Measurements from ENCODE around the gene TICRR. TPM values are rescaled to one million over a fixed set of nuclear protein-coding genes. Genes with fewer than 3 reads are reported as not detected.

TICRR gene
- total RNA-seq, 1 experiment from 2014 or later: 20.5 TPM

DNA sequence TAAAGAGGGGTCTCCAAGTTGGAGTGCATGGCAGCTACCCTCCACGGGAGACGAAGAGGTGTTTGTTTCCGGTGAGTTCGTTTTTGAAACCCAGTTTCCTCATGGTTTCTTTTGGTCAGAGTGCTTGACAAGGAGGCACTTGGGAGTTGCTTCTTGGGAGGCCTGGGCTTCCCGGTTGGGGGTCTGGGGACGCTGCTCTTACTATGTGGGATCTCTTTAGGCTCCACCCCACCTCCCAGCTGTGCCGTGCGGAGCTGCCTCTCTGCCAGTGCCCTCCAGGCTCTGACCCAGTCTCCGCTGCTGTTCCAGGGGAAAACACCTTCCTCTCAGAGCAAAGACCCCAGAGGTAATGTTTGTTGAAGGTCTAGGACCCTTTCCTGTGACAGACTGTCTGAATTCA is 50.4 kb downstream of the TICRR start:
- intact Hi-C loops (cut with micrococcal nuclease; ENCODE audit: unreplicated experiment): no loop called here
- Histone ChIP-seq H3K9me3 (ENCODE audit: control insufficient read depth, insufficient read depth, low read depth, low read length) (no peaks in the 10 kb centered on the region), H3K36me3 (ENCODE audit: control insufficient read depth, insufficient read depth, low read length) (peaks cover 14% of the 10 kb centered on the region), H3K27me3 (ENCODE audit: control insufficient read depth, insufficient read depth, low read length) (no peaks in the 10 kb centered on the region), H3K4me3 (ENCODE audit: low read depth in 2 of 2, low read length in 2 of 2) (no peak overlapping the region), H3K27ac (ENCODE audit: low read length) (no peak overlapping the region), H3K4me1 (ENCODE audit: control insufficient read depth, insufficient read depth, low read length) (no peaks in the 10 kb centered on the region)
- ChIA-PET POLR2A (no interaction called here), CTCF (no interaction called here)
- in situ Hi-C loops (cut with HindIII; ENCODE audit: low pct_unique_long_range_greater_than_20kb, low sequenced_read_pairs): no loop called here
- no TSS peak for BruUV-seq (replicated peaks)
- TF ChIP-seq, protein P1, sequence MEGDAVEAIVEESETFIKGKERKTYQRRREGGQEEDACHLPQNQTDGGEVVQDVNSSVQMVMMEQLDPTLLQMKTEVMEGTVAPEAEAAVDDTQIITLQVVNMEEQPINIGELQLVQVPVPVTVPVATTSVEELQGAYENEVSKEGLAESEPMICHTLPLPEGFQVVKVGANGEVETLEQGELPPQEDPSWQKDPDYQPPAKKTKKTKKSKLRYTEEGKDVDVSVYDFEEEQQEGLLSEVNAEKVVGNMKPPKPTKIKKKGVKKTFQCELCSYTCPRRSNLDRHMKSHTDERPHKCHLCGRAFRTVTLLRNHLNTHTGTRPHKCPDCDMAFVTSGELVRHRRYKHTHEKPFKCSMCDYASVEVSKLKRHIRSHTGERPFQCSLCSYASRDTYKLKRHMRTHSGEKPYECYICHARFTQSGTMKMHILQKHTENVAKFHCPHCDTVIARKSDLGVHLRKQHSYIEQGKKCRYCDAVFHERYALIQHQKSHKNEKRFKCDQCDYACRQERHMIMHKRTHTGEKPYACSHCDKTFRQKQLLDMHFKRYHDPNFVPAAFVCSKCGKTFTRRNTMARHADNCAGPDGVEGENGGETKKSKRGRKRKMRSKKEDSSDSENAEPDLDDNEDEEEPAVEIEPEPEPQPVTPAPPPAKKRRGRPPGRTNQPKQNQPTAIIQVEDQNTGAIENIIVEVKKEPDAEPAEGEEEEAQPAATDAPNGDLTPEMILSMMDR (IDR thresholded peaks at IDR 0.05): no peak
- TF ChIP-seq SIN3A (IDR thresholded peaks at IDR 0.05; ENCODE audit: borderline replicate concordance, insufficient read depth, low read depth, low read length) (no peak), TCF7L2 (IDR thresholded peaks at IDR 0.05; ENCODE audit: low read depth, low read length) (no peak), POLR2AphosphoS5 (IDR thresholded peaks at IDR 0.05; ENCODE audit: low read depth, low read length) (no peak)
- TF ChIP-seq, protein P2, sequence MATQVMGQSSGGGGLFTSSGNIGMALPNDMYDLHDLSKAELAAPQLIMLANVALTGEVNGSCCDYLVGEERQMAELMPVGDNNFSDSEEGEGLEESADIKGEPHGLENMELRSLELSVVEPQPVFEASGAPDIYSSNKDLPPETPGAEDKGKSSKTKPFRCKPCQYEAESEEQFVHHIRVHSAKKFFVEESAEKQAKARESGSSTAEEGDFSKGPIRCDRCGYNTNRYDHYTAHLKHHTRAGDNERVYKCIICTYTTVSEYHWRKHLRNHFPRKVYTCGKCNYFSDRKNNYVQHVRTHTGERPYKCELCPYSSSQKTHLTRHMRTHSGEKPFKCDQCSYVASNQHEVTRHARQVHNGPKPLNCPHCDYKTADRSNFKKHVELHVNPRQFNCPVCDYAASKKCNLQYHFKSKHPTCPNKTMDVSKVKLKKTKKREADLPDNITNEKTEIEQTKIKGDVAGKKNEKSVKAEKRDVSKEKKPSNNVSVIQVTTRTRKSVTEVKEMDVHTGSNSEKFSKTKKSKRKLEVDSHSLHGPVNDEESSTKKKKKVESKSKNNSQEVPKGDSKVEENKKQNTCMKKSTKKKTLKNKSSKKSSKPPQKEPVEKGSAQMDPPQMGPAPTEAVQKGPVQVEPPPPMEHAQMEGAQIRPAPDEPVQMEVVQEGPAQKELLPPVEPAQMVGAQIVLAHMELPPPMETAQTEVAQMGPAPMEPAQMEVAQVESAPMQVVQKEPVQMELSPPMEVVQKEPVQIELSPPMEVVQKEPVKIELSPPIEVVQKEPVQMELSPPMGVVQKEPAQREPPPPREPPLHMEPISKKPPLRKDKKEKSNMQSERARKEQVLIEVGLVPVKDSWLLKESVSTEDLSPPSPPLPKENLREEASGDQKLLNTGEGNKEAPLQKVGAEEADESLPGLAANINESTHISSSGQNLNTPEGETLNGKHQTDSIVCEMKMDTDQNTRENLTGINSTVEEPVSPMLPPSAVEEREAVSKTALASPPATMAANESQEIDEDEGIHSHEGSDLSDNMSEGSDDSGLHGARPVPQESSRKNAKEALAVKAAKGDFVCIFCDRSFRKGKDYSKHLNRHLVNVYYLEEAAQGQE (IDR thresholded peaks at IDR 0.05; ENCODE audit: insufficient read depth in 1 of 2, low read depth in 2 of 2, low read length in 1 of 2): no peak
- no peak for ATAC-seq
- no peak for DNase-seq (ENCODE audit: low read depth, low spot score)

DNA sequence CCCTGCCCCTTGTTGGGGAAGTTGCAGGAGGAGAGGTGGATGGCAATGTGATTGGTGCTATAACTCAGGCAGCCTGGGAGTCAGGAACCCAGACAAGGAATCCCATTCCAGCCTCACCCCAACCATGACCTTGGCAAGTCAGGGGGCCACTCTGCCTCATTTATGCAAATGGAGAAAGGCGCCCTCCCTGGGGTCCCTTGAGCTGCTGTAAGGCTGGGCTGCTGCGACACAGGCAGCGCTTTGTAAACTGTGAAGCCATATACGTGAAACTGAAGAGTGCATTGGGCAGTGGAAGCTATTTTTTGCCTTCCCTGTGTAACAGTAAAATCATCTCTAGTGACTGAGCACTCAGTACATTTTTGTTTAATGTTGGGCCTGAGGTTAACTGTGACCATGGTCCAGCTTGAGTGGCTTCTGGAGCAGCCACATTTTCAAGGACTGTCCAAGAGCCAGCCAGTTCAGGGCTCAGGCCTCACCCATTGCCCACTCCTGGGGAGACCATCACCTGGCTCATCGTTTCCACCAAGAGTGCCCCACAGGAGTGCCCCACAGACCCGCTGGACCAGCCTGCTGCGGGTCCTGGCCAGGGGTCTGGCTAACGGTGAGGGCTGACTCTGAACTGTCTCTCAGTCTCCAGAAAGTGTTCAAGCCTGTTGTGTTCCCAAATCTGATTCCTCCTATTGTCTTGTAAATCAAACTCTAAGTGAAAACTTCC is 52.1 kb downstream of the TICRR start:
- H3K36me3 ChIP-seq (ENCODE audit: control insufficient read depth, insufficient read depth, low read length): peaks cover 15% of the 10 kb centered on the region
- in situ Hi-C loops (cut with HindIII; ENCODE audit: low pct_unique_long_range_greater_than_20kb, low sequenced_read_pairs): no loop called here
- no peaks in the 10 kb centered on the region for H3K27me3 ChIP-seq (ENCODE audit: control insufficient read depth, insufficient read depth, low read length)
- TF ChIP-seq SIN3A (IDR thresholded peaks at IDR 0.05; ENCODE audit: borderline replicate concordance, insufficient read depth, low read depth, low read length): no peak
- no peak for TF ChIP-seq POLR2AphosphoS5 (IDR thresholded peaks at IDR 0.05; ENCODE audit: low read depth, low read length)
- TF ChIP-seq TCF7L2 (IDR thresholded peaks at IDR 0.05; ENCODE audit: low read depth, low read length): no peak
- TF ChIP-seq, protein P2 (IDR thresholded peaks at IDR 0.05; ENCODE audit: insufficient read depth in 1 of 2, low read depth in 2 of 2, low read length in 1 of 2): no peak
- TF ChIP-seq, protein P1 (IDR thresholded peaks at IDR 0.05): no peak
- DNase-seq (ENCODE audit: low read depth, low spot score) (no peak), ATAC-seq (no peak)
- no peak overlapping the region for H3K27ac ChIP-seq (ENCODE audit: low read length)
- intact Hi-C loops (cut with micrococcal nuclease; ENCODE audit: unreplicated experiment): no loop called here
- no peaks in the 10 kb centered on the region for H3K9me3 ChIP-seq (ENCODE audit: control insufficient read depth, insufficient read depth, low read depth, low read length)
- POLR2A ChIA-PET: no interaction called here
- CTCF ChIA-PET: no interaction called here
- no peaks in the 10 kb centered on the region for H3K4me1 ChIP-seq (ENCODE audit: control insufficient read depth, insufficient read depth, low read length)
- no TSS peak for BruUV-seq (replicated peaks)
- H3K4me3 ChIP-seq (ENCODE audit: low read depth in 2 of 2, low read length in 2 of 2): no peak overlapping the region
